ENCODE measurements around the gene MAMDC4.
A peak's percentile ranks its signal among the peaks of the same experiment; 100 is the strongest.
"Not testable (repeated sequence)": the region's sequence is repeated elsewhere in the genome, so short reads cannot be mapped to it uniquely, and the experiment has no call there.

Gene MAMDC4

DNA sequence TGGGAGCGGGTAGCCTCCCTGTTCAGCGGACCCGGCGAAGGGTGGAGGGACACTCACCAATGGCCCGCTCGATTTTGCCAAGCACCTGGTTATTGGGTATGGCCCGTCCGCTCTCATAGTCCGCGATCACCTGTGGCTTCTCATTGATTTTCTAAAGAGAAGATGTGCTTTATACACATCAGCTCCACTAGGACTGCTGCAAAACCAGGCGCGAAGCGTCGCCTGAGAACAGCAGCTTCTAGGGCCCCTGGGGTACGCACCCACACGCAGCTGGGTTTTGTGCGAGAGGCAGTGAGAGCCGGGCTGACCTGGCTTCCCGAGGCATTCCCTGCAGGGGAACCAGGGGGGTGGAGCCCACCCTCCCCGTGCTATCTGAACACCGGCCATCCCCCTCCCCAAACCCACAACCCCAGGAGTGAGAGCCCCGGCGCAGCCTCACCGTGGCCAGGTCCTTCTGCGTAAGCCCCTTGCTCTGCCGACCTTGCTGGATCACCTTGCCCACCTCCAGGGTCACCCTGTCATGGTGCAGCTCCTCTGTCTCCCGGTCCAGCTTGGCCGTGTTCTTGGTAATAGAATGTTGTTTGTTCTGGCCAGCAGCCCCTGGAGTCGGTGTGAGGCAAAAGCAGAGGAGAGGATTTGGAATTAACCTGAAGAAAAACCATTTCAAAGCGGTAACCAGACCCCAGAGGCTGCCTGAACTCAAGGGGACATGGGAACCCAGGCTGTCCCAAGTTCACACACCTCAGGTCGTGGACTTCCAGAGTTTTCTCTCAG lies 10.9 kb downstream of the MAMDC4 start:
- no peak for DNase-seq (ENCODE audit: low read depth)

DNA sequence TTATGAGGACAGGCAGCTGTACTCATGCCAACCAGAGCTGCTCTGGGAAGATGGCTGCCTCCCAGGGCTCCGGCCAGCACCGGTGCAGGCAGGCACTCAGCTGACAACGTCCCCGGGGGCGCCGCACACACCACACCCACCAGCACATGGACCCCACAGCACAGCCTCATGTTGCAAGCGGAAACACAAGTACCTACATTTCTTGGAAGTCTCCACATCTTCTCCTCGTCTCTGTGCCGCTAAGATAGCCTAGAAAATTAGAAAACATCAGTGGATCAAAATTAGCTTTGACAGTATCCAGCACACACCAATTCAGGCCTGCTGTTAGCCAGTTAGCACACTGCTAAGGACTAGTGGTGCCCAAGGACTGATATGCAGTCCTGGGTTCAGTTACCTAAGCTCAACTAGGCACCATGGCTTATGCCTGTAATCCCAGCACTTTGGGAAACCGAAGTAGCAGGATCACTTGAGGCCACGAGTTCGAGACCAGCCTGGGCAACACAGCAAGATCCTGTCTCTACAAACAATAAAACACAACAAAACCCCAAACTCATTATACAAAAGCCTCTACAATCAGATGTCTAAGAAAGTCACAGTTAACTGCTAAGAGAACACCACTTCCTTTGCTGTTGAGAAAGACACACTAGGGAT lies 11.6 kb downstream of the MAMDC4 start:
- no peak for DNase-seq (ENCODE audit: low read depth)

DNA sequence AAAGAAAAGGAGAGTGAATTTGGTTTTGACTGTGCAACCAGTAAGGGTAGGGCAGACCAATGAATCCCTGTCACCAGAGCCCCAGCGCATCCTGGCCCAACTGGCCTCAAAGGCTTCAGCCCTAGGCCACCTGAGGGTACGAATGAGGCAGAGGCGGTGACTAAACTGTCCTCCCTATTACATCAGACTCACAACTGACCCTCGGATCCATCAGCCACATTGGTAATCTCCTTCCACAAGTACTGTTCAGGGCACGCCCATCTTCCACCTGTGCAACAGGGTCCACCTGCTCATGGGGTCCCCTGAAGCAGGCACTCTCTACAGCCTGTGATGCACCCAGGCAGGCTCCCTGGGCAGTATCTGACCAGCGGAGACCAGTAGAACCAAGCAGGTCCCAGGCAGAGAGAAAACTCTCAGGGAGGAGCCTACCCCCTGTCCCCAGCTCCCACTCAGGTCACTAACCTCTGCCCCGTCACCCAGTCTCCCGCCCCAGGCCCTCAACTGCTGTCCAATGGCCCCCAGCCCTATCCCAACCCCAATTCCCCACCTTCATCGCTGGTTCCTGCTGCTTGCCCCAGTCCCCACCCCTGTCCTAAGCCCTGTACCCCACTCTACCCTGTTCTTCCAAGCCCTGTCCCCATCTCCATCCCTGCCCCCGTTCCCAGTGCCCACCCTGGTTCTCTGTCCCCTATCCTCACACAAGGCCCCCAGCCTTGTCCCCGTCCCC lies 13.1 kb downstream of the MAMDC4 start:
- no peak for DNase-seq (ENCODE audit: low read depth)

DNA sequence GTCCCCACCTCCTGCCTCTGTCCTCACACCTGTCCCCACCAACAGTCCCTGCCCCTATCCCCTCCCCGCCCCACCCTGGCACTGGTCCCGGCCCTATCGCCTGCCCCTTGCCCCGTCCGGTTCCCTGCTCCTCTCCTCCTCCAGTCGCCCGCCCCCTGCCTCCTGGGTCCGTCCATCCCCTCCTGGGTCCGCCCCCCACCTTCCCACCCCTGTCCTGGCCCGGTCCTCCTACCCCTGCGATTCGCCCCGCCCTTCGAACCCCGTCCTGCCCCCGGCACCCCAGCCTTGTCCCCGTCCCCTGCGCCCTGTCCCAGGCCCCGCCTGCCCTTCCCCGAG lies 13.6 kb downstream of the MAMDC4 start:
- DNase-seq (ENCODE audit: low read depth): no peak

DNA sequence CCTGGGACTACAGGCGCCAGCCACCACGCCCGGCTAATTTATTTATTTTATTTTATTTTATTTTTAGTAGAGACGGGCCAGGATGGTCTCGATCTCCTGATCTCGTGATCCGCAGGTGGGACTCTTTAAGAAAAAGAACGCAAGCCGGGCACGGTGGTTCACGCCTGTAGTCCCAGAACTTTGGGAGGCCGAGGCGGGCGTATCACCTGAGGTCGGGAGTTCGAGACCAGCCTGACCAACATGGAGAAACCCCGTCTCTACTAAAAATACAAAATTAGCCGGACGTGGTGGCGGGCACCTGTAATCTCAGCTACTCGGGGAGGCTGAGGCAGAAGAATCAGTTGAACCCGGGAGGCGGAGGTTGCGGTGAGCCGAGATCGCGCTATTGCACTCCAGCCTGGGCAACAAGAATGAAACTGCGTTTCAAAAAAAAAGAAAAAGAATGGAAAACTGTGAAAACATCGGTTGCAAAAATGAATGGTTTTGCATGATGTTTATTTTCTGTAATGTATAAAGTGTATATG lies 14.8 kb downstream of the MAMDC4 start:
- DNase-seq (ENCODE audit: low read depth): not testable (repeated sequence)

DNA sequence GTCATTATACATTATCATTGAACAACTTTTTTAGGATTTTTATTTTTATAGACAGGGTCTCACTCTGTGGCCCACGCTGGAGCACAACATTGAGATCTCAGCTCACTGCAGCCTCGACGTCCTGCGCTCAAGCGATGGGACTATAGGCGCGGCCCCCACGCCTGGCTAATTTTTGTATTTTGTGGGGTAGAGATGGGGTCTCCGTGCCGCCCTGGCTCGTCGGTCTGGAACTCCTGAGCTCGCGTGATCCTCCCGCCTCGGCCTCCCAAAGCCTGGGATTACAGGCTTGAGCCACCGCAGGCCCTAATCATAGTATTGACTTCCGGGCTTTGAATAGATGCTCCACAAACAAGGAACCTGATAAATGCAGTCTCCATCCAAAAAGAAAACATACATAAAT lies 15.3 kb downstream of the MAMDC4 start:
- no peak for DNase-seq (ENCODE audit: low read depth)

DNA sequence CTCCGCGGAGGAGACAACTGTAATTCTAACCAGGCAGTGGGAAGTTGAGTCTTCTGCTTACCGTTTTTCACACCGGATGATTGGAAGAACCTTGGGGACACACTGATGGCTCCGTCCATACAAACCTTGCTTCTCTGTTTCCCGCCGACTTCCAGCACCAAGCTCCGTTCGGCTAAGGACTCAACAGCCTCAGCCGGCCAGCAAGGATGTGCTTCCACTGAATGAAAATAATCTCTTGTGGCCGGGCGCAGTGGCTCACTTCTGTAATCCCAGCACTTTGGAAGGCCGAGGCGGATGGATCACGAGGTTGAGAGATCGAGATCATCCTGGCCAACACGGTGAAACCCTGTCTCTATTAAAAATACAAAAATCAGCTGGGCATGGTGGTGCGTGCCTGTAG lies 15.8 kb downstream of the MAMDC4 start:
- DNase-seq (ENCODE audit: low read depth): no peak

DNA sequence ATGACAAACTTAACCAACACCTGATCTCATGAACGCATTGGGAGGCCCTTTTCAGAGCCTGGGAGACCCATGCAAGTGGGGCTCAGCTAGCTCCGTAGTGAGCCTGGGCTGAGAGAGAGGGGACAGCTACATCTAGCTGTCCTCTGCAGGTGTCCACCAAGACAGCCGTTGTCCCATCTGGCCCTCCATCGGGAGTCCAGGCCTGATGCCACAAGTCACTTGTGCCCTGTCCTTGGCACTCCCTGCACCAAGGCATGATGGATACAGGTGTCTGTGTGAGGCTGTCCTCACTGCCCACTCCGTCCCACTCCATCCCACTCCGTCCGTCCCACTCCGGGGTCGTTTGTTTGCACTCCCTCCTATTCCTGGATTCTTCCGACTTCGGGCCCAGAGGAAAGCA lies 16.5 kb downstream of the MAMDC4 start:
- DNase-seq (ENCODE audit: low read depth): no peak

DNA sequence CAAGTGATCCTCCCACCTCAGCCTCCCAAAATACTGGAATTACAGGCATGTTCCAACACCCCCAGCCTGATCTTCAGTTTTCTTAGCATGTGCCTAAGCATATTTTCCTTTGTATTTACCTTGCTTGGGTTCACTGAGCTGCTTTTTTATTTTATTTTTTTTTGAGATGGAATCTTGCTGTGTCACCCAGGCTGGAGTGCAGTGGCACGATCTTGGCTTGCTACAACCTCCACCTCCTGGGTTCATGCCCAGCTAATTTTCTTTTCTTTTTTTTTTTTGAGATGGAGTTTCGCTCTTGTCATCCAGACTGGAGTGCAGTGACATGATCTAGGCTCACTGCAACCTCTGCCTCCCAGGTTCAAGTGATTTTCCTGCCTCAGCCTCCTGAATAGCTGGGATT lies 17.5 kb downstream of the MAMDC4 start:
- not testable (repeated sequence) for DNase-seq (ENCODE audit: low read depth)

DNA sequence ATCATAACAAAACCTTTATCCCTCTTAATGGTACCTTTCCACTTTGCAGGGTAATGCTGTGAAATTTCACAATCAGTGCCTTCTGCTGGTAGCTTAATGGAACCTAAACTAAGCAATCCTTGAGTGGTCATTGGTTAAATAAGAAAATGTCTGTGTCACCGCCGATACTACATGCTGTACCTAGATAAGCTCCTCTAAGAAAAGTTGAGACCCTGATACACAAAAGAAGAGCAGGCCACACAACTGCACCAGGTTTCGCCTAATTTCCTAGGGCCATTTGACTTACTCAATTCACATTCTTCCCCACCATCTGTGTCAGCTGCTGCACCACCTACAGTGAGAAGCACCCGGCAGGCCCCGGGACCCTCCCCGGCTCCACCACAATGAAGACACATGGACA lies 23.0 kb downstream of the MAMDC4 start:
- DNase-seq (ENCODE audit: low read depth): no peak

DNA sequence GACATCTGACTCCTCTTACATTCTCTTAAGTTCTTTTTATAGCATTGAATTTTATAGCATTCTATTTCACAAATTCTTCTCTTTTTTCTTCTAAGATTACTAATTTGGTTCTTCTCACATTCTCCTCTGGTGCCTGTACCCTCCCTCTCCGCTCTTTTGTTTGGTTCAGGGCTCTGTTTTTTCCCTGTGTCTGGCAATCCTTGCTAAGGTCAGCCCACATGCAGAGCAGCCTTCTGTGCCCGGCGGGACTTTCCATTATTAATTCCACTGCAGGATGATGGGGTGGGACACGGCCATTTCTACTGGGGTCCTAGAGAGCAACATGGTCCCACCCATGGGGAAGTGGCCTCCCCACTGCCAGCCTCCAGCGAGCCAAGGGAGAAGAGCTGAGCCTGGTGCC lies 24.3 kb downstream of the MAMDC4 start:
- DNase-seq (ENCODE audit: low read depth): no peak

DNA sequence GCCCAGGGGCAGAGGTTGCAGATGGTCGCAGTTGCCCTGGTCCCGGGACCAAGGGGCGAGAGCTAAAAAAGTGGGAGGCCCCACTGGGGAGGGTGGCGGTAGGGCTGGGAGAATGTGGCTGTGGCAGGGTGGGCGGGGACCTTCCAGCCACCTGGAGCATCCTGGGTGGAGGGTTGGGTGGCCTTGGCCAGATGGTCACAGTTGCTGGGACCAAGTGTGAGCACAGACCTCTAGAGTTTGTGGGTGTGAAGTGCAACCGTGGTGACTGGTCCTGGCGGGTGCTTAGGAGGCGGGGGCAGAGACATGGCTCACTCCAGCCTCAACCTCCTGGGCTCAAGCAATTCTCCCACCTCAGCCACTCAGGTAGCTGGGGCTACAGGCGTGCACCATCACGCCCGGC lies 28.5 kb downstream of the MAMDC4 start:
- no peak for DNase-seq (ENCODE audit: low read depth)

DNA sequence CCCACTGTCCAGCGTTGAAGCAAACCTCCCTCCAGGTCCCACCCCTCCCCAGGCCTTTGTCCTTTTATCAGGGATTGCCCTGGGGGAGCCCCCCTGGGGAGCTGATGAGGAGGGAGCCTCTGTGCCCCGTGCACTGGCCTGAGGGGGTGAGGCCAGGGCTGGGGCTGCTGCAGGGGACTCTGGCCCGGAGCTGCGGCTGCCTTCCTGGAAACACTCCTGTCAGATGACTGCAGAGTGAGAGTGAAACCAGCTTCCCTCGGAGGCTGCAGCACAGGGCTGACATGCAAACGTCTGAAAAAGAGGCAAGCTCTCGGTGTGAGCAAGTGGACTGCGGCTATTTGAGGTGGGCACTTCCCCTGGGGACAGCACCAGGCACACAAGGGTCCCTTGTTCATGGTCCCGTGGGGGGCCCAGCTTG lies 29.6 kb downstream of the MAMDC4 start:
- peak; percentile 57 for DNase-seq (ENCODE audit: low read depth)

DNA sequence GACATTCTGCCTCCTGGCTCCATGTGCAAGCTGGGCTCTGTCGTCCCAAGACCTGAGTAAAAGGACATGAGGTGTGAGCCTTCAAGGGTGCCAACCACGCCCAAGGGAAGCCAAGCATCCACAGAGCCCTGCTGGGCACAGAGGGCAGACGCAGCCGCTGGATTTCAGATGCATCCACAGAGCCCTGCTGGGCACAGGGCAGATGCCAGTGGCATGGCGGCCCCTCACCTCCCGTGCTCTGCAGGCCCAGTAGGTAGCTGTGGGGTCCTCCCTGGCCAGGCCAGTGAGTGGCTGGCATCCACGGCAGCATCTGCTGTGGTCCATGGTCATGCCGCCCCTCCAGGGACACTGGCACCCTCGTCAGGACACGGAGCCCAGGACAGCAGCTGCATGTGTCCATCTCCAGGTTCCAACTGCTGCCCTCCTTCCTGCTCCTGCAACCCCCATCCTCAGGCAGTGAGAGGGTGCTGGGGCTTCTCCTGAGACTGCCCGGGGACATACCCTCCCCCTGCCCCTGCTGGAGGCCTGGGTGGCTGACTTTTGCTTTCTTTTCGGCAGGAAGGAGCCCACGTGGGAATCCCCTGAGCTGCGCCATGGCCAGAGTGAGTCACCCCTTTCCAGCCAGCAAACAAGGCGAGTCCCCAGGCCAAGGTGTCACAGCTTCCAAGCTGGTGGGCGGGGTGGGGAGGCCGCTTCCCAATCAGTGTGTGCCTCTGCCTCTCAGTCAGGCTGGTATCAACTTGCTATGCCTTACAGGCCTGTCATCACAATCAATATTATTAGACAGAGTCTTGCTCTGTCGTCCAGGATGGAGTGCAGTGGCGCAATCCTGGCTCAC lies 30.2 kb downstream of the MAMDC4 start:
- peak; percentile 89 for DNase-seq (ENCODE audit: low read depth)

DNA sequence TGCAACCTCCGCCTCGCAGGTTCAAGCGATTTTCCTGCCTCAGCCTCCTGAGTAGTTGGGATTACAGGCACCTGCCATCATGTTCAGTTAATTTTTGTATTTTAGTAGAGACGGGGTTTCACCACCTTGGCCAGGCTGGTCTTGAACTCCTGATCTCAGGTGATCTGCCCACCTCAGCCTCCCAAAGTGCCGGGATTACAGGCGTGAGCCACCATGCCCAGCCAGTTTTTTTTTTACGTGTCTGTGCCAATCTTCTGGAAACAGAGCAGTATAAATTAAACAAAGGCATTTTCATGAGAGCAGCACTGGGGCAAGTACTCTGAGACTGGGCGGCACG lies 30.8 kb downstream of the MAMDC4 start:
- DNase-seq (ENCODE audit: low read depth): not testable (repeated sequence)

DNA sequence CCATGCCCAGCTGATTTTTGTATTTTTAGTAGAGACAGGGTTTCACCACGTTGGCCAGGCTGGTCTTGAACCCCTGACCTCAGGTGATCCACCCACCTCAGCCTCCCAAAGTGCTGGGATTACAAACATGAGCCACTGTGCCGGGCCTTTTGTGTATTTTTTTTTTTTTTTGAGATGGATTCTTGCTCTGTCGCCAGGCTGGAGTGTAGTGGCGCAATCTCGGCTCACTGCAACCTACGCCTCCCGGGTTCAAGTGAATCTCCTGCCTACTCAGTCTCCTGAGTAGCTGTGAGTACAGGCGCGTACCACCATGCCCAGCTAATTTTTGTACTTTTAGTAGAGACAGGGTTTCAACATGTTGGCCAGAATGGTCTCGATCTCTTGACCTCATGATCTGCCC lies 31.5 kb downstream of the MAMDC4 start:
- DNase-seq (ENCODE audit: low read depth): not testable (repeated sequence)

DNA sequence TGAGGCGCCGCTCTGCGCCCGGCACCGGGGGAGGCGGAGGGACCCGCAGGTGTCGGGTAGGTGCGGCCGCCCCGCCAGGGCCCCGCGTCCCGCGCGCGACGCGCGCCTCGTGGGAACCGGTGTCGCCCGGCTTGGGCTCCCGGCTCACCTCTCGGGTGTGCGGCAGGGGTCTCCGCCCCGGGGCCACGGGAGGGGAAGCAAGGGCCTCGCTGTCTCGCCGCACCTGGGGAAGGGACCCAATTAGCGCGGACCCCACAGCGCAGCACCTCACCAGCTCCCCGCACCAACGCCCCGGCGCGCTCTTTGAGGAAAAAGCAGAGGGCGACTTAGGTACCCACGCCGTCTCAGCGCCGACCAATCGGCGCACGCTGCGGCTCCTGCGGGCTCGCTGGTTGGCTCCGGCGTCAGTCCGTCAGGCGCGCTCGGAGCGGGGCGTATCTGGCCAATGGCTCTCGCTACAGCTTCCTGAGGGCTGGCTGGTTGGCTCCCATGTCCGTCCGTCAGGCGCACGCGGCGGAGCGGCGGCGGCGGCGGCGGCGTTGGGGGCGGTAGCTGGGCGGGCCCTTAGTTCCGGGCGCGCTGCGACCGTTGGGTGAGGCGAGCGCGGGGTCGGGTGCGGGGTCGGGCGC lies 33.9 kb downstream of the MAMDC4 start, which contains the start of gene TRAF2:
TRAF2 (plus strand) TSS at position 567 of the 629 bp plus-strand sequence. CDS start 12,225 bp downstream, outside the sequence.
- peak; percentile 100 for DNase-seq (ENCODE audit: low read depth)

DNA sequence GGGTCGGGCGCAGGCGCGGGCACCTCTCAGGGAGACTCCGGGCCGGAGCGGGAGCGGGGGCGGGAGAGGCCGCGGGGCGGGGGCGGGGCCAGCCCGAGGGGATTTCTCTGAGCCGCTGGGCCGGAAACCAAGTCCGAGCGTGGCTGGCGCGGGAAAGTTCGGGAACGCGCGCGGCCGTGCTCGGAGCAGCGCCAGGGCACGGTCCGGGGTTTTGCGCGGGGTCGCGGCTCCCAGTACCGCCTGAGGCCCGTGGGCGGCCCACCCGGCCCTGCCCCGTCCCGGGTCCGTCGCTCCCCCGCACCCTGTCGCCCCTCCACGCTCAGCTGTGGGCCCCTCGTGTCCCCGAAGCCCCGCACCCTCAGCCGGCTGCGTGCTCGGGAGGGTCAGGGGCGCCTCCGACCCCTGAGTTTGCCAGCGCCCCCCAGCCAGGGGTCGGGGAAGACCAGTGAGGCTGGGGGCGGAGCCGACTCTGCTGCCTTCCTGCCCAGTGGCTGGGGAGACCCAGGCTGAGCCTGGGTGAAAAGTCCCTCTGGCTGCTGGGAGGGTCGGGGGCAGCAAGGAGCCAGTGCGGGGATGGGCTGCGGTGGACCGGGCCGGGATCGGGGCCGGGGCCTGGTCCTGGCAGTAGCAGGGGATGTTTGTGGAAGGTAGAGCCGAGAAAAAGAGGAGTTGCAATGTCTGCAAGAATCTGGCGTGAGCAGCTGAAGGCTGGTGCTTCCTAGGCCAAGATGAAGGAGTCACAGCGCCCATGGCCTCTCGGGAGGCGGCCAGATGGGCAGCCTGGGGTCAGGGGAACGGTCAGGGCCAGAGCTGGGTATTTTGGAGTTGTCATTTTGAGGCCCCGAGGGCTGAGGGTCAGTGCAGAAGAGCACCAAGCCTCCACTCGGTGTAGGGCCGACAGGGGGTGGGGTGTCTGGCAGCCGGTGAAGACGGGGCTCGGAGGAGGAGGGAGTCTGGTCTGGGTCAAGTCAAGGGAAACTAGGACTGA lies 34.8 kb downstream of the MAMDC4 start:
- peak; percentile 24 for DNase-seq (ENCODE audit: low read depth)

DNA sequence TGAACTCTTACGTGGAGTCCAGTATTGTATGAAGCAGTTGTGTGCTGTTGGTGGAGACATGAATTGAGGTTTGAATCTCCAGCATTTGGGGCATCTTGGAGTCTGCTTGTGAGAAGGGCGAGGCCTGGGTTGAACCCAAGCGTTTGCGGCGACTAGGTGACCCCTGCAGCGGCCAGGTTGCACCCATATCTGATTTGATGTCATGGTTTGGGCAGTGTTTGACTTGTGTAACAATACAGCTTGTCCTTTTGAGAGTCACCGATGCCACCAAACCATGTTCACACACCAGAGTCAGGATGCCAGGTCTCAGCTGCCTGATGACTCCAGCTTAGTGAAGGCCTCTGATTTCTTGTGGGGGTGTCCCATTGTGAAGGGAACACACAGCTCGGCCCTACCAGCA lies 36.3 kb downstream of the MAMDC4 start:
- no peak for DNase-seq (ENCODE audit: low read depth)

DNA sequence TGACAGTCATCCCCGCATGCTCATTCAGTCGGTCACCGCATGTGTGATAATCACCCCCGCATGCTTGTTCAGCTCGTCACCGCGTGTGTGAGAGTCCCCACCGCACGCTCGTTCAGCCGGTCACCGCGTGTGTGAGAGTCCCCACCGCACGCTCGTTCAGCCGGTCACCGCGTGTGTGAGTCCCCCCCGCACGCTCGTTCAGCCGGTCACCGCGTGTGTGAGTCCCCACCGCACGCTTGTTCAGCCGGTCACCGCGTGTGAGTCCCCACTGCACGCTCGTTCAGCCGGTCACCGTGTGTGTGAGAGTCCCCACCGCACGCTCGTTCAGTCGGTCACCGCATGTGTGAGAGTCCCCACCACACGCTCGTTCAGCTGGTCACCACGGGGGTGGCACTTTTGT lies 37.7 kb downstream of the MAMDC4 start:
- DNase-seq (ENCODE audit: low read depth): no peak
